A172 (cell line): Measurements from ENCODE around the gene ADGRG3. TPM values are rescaled to one million over a fixed set of nuclear protein-coding genes. Genes with fewer than 3 reads are reported as not detected.
A peak's percentile ranks its signal among the peaks of the same experiment; 100 is the strongest.
"Not testable (repeated sequence)": the region's sequence is repeated elsewhere in the genome, so short reads cannot be mapped to it uniquely, and the experiment has no call there.

Experiments
- DNase-seq: peaks from one replicate; pipeline ENCODE4 v3.0.0-alpha.2; 2015; ENCODE audit warnings: low spot score
- total RNA-seq: library from RNA; depleted of rRNA; stranded (reverse); fragments of >200 nt; shearing (Covaris generic); gene quantifications from 2 replicates; pipeline ENCODE4 v1.2.3, GENCODE V29; 2014

Gene ADGRG3
- total RNA-seq, 1 experiment from 2014 or later: not detected

GRCh38 chr16:57661936-57662906, 5.9 kb upstream of the ADGRG3 start:
- DNase-seq: no peak

- DNase-seq: no peak
These were observed 4.7 kb upstream of the ADGRG3 start for GRCh38 chr16:57663436-57663835.

- DNase-seq: no peak
These were observed 4.0 kb upstream of the ADGRG3 start for GRCh38 chr16:57663917-57664661.

GRCh38 chr16:57664662-57665025, 3.5 kb upstream of the ADGRG3 start:
- DNase-seq: no peak

GRCh38 chr16:57665541-57665940, 2.6 kb upstream of the ADGRG3 start:
- no peak for DNase-seq

- DNase-seq: no peak
These were observed 1.6 kb upstream of the ADGRG3 start for GRCh38 chr16:57666353-57667047.

- DNase-seq: no peak
These were observed 1.0 kb upstream of the ADGRG3 start for GRCh38 chr16:57667048-57667525.

- DNase-seq: peak; percentile 48
These were observed 412 bp upstream of the ADGRG3 start for GRCh38 chr16:57667526-57668262.

GRCh38 chr16:57668630-57669475, 747 bp downstream of the ADGRG3 start:
- no peak for DNase-seq

GRCh38 chr16:57669476-57670162, 1.5 kb downstream of the ADGRG3 start:
- DNase-seq: no peak

GRCh38 chr16:57670196-57670595, 2.1 kb downstream of the ADGRG3 start:
- DNase-seq: no peak

- DNase-seq: not testable (repeated sequence)
These were observed 3.3 kb downstream of the ADGRG3 start for GRCh38 chr16:57671451-57671850.

GRCh38 chr16:57672416-57672815, 4.3 kb downstream of the ADGRG3 start:
- DNase-seq: no peak

GRCh38 chr16:57672824-57673223, 4.7 kb downstream of the ADGRG3 start:
- no peak for DNase-seq

- DNase-seq: no peak
These were observed 7.8 kb downstream of the ADGRG3 start for GRCh38 chr16:57675741-57676551.

GRCh38 chr16:57676553-57677085, 8.5 kb downstream of the ADGRG3 start:
- no peak for DNase-seq

GRCh38 chr16:57677622-57678369, 9.7 kb downstream of the ADGRG3 start:
- no peak for DNase-seq

- no peak for DNase-seq
These were observed 10.9 kb downstream of the ADGRG3 start for GRCh38 chr16:57679016-57679415.
